ENCODE results near the gene RBBP4. TPM values are rescaled to one million over a fixed set of nuclear protein-coding genes. Genes with fewer than 3 reads are reported as not detected.

The RBBP4 gene
- total and polyA plus RNA-seq, 2 experiments from 2014 or later: 72.4 to 109 TPM

DNA sequence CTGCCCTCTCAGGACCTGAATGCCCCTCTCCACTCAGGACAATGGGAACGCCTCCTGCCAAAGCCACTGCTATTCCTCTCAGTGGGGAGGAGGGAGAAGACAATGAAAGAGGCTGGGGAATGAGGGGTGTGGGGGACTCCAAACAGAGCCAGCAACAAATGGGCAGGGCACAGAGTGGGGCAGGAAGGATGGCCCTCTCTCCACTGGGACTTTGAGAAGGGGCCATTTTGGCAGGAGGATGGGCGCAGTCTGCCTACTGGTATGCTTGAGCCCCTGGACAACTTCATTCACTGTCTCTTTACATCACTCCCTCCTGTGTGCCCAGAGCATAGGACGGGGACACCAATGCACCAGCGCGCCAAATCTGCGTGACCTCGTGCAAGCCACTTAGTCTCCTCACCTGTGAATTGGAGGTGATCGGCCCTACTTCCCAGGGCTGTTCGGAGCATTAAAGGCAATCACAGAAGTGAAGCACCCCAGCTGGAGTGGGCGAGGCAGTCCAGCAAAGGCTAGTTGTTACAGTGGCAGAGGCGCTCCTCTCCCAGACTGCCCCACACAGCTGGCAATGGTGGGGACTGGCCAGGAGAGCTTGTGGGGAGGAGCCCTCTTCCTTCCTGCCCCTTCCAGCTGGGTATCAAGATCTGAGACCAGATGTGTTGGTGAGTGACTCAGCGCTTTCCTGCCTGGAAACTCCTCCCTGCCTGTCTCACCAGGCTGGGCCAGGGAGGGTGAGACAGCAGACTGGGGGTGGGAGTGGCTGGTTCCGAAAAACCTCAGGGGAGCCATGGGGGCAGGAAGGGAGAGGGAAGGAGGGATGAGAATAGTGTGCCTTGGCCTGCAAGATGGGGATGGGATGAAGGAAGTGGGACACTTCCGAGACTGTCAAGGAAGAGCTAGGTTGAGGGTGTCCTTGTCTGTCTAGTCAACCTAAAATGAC, 73.9 kb downstream of the RBBP4 start:
- Histone ChIP-seq H3K9me2 (ENCODE audit: insufficient read depth) (no peaks in the 10 kb centered on the region), H3K4me2 (ENCODE audit: unreplicated experiment) (peak overlapping the region; percentile 30), H3K79me2 (ENCODE audit: insufficient read depth) (no peaks in the 10 kb centered on the region), H3K27me3 (replicated peaks; ENCODE audit: insufficient read depth) (no peaks in the 10 kb centered on the region), H4K20me1 (ENCODE audit: insufficient read depth) (no peaks in the 10 kb centered on the region), H3K4me3 (no peak overlapping the region), H3K4me1 (ENCODE audit: insufficient read depth) (peaks cover 17% of the 10 kb centered on the region), H3F3A (ENCODE audit: insufficient read depth) (no peaks in the 10 kb centered on the region; the same call in 1 of the 2 replicates), H3K27ac (peak overlapping the region; percentile 29; the same call in 1 of the 2 replicates), H3K36me3 (ENCODE audit: low read depth) (no peaks in the 10 kb centered on the region), H3K9me3 (ENCODE audit: low read depth) (no peaks in the 10 kb centered on the region), H3K9ac (0 out of 2 replicates have a peak overlapping the region, but pooled peaks have one; percentile 18), H2AFZ (peak overlapping the region; percentile 76)
- 54 to 55% methylated on average over 14 of the region's 14 CpGs for WGBS, 2 experiments (ENCODE audit: low coverage in 1 of 2, low lambda C conversion rate in 2 of 2, missing lambda C conversion rate in 2 of 2)
- in situ Hi-C loops (cut with MboI): no loop called here
- DNase-seq: peak; percentile 97
- TF ChIP-seq EZH2 (IDR thresholded peaks at IDR 0.05; ENCODE audit: insufficient read depth, poor library complexity, severe bottlenecking) (no peak), EZH2phosphoT487 (IDR thresholded peaks at IDR 0.05; ENCODE audit: insufficient read depth, low read depth) (no peak)

GRCh38 chr1:32725615-32725982, 74.6 kb downstream of the RBBP4 start:
- 94 to 100% methylated on average over 3 of the region's 3 CpGs for WGBS, 2 experiments (ENCODE audit: low coverage in 1 of 2, low lambda C conversion rate in 2 of 2, missing lambda C conversion rate in 2 of 2)
- peaks cover 7% of the 10 kb centered on the region for H3F3A ChIP-seq (ENCODE audit: insufficient read depth)
- in situ Hi-C loops (cut with MboI): no loop called here
- DNase-seq: no peak
- H2AFZ ChIP-seq: peak overlapping the region; percentile 76
- peak overlapping the region; percentile 29; the same call in 1 of the 2 replicates for H3K27ac ChIP-seq
- H4K20me1 ChIP-seq (ENCODE audit: insufficient read depth): no peaks in the 10 kb centered on the region
- H3K4me3 ChIP-seq: no peak overlapping the region
- H3K4me1 ChIP-seq (ENCODE audit: insufficient read depth): peaks cover 22% of the 10 kb centered on the region
- no peaks in the 10 kb centered on the region for H3K27me3 ChIP-seq (replicated peaks; ENCODE audit: insufficient read depth)
- no peak overlapping the region for H3K9ac ChIP-seq
- H3K36me3 ChIP-seq (ENCODE audit: low read depth): no peaks in the 10 kb centered on the region
- H3K9me3 ChIP-seq (ENCODE audit: low read depth): no peaks in the 10 kb centered on the region
- H3K79me2 ChIP-seq (ENCODE audit: insufficient read depth): no peaks in the 10 kb centered on the region
- no peaks in the 10 kb centered on the region for H3K9me2 ChIP-seq (ENCODE audit: insufficient read depth)
- peak overlapping the region; percentile 30 for H3K4me2 ChIP-seq (ENCODE audit: unreplicated experiment)
- TF ChIP-seq EZH2 (IDR thresholded peaks at IDR 0.05; ENCODE audit: insufficient read depth, poor library complexity, severe bottlenecking): no peak
- TF ChIP-seq EZH2phosphoT487 (IDR thresholded peaks at IDR 0.05; ENCODE audit: insufficient read depth, low read depth): no peak

DNA sequence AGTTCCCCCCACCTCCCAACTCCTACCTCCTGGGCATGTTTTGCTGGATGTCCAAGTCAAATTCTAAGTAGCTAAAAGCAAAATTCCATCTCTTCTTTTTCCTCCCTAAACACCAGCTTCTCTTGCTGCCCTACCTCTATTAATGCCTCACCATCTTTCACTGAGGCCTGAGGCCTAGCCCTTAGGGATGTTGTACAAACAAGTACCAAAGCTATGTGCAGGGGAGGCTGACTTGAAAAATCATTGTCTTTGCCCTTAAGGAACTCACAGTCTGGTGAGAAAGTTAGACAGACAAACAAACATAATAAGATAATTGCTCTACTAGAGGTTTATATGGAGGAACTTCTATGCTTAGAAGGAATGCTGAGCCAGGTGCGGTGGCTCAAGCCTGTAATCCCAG, 76.9 kb downstream of the RBBP4 start:
- H3K9ac ChIP-seq: no peak overlapping the region
- H3F3A ChIP-seq (ENCODE audit: insufficient read depth): peaks cover 7% of the 10 kb centered on the region
- TF ChIP-seq EZH2 (IDR thresholded peaks at IDR 0.05; ENCODE audit: insufficient read depth, poor library complexity, severe bottlenecking) (no peak), EZH2phosphoT487 (IDR thresholded peaks at IDR 0.05; ENCODE audit: insufficient read depth, low read depth) (no peak)
- H3K27ac ChIP-seq: no peak overlapping the region
- DNase-seq: no peak
- no peaks in the 10 kb centered on the region for H3K9me3 ChIP-seq (ENCODE audit: low read depth)
- H3K36me3 ChIP-seq (ENCODE audit: low read depth): no peaks in the 10 kb centered on the region
- H2AFZ ChIP-seq: no peak overlapping the region
- no peak overlapping the region for H3K4me3 ChIP-seq
- in situ Hi-C loops (cut with MboI): no loop called here
- WGBS, 2 experiments (ENCODE audit: low coverage in 1 of 2, low lambda C conversion rate in 2 of 2, missing lambda C conversion rate in 2 of 2): 96 to 100% methylated on average over 1 of the region's 1 CpG
- H3K9me2 ChIP-seq (ENCODE audit: insufficient read depth): no peaks in the 10 kb centered on the region
- no peaks in the 10 kb centered on the region for H3K79me2 ChIP-seq (ENCODE audit: insufficient read depth)
- H3K4me2 ChIP-seq (ENCODE audit: unreplicated experiment): no peak overlapping the region
- no peaks in the 10 kb centered on the region for H3K27me3 ChIP-seq (replicated peaks; ENCODE audit: insufficient read depth)
- H3K4me1 ChIP-seq (ENCODE audit: insufficient read depth): peaks cover 22% of the 10 kb centered on the region
- H4K20me1 ChIP-seq (ENCODE audit: insufficient read depth): no peaks in the 10 kb centered on the region

DNA sequence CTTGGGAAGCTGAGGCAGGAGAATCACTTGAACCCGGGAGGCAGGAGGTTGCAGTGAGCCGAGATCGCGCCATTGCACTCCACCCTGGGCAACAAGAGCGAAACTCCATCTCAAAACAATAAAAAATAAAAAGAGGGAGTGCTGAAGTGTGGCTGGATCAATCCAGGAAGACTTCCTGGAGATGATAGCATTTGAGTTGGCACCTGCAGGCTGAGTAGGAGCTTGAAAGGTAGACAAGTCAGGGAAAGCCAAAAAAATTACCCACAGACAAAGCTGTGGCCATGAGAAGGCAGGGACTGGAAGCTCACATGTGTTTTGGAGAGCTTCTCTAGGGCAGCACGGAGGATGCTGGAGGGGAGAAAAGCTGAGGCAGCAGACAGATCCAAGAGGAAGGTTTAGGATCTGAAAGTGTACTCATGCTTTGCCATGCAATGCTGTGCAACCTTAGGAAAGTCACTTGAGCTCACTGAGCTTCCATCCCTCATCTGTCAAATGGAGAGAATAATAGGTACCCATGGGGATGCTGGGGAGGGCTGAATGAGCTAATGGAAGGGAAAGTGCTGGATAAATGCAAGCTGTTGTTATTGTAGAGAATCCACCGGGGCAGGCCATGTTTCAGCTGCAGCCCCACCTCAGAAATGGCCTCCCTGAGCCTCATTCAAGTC, 77.5 kb downstream of the RBBP4 start:
- H3K27ac ChIP-seq: no peak overlapping the region
- H3K4me1 ChIP-seq (ENCODE audit: insufficient read depth): peaks cover 22% of the 10 kb centered on the region
- H3K4me3 ChIP-seq: no peak overlapping the region
- no peak overlapping the region for H3K4me2 ChIP-seq (ENCODE audit: unreplicated experiment)
- no peak overlapping the region for H3K9ac ChIP-seq
- no peaks in the 10 kb centered on the region for H3K9me2 ChIP-seq (ENCODE audit: insufficient read depth)
- no peaks in the 10 kb centered on the region for H4K20me1 ChIP-seq (ENCODE audit: insufficient read depth)
- in situ Hi-C loops (cut with MboI): no loop called here
- no peak for DNase-seq
- no peaks in the 10 kb centered on the region for H3K36me3 ChIP-seq (ENCODE audit: low read depth)
- no peak overlapping the region for H2AFZ ChIP-seq
- H3F3A ChIP-seq (ENCODE audit: insufficient read depth): peaks cover 7% of the 10 kb centered on the region
- 88 to 89% methylated on average over 7 of the region's 7 CpGs for WGBS, 2 experiments (ENCODE audit: low coverage in 1 of 2, low lambda C conversion rate in 2 of 2, missing lambda C conversion rate in 2 of 2)
- no peaks in the 10 kb centered on the region for H3K9me3 ChIP-seq (ENCODE audit: low read depth)
- no peaks in the 10 kb centered on the region for H3K27me3 ChIP-seq (replicated peaks; ENCODE audit: insufficient read depth)
- H3K79me2 ChIP-seq (ENCODE audit: insufficient read depth): no peaks in the 10 kb centered on the region
- no peak for TF ChIP-seq EZH2 (IDR thresholded peaks at IDR 0.05; ENCODE audit: insufficient read depth, poor library complexity, severe bottlenecking)
